Measurements from ENCODE around the gene KIF19.

DNA sequence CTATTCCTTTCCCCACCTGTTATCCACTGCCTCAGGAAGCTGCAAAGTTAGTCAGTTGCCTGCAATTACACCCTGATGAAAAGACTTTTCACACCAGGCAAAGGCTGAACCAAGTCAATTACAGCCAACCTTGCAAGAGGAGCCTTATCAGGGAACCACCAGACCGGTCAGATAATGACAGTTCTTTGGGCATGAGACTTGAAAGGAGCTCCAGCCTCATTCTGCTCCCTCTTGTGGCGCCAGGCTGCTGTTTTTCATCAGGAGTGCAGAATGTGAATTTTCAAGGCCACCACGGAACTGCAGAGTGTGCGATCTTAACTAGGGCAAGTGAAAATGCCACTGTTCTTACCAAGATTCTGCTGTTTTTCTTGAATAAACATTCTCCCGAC is 29.5 kb upstream of the KIF19 start:
- TF ChIP-seq JUNB (IDR thresholded peaks at IDR 0.05) (no peak), TCF12 (IDR thresholded peaks at IDR 0.05; ENCODE audit: low read depth, low read length) (no peak), NRF1 (conservative IDR thresholded peaks at IDR 0.05; ENCODE audit: low read depth, low read length) (no peak)
- TF ChIP-seq, protein P1, sequence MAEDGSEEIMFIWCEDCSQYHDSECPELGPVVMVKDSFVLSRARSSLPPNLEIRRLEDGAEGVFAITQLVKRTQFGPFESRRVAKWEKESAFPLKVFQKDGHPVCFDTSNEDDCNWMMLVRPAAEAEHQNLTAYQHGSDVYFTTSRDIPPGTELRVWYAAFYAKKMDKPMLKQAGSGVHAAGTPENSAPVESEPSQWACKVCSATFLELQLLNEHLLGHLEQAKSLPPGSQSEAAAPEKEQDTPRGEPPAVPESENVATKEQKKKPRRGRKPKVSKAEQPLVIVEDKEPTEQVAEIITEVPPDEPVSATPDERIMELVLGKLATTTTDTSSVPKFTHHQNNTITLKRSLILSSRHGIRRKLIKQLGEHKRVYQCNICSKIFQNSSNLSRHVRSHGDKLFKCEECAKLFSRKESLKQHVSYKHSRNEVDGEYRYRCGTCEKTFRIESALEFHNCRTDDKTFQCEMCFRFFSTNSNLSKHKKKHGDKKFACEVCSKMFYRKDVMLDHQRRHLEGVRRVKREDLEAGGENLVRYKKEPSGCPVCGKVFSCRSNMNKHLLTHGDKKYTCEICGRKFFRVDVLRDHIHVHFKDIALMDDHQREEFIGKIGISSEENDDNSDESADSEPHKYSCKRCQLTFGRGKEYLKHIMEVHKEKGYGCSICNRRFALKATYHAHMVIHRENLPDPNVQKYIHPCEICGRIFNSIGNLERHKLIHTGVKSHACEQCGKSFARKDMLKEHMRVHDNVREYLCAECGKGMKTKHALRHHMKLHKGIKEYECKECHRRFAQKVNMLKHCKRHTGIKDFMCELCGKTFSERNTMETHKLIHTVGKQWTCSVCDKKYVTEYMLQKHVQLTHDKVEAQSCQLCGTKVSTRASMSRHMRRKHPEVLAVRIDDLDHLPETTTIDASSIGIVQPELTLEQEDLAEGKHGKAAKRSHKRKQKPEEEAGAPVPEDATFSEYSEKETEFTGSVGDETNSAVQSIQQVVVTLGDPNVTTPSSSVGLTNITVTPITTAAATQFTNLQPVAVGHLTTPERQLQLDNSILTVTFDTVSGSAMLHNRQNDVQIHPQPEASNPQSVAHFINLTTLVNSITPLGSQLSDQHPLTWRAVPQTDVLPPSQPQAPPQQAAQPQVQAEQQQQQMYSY (CRISPR knock-in tag; IDR thresholded peaks at IDR 0.05): no peak
- TF ChIP-seq, protein P2, sequence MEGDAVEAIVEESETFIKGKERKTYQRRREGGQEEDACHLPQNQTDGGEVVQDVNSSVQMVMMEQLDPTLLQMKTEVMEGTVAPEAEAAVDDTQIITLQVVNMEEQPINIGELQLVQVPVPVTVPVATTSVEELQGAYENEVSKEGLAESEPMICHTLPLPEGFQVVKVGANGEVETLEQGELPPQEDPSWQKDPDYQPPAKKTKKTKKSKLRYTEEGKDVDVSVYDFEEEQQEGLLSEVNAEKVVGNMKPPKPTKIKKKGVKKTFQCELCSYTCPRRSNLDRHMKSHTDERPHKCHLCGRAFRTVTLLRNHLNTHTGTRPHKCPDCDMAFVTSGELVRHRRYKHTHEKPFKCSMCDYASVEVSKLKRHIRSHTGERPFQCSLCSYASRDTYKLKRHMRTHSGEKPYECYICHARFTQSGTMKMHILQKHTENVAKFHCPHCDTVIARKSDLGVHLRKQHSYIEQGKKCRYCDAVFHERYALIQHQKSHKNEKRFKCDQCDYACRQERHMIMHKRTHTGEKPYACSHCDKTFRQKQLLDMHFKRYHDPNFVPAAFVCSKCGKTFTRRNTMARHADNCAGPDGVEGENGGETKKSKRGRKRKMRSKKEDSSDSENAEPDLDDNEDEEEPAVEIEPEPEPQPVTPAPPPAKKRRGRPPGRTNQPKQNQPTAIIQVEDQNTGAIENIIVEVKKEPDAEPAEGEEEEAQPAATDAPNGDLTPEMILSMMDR (IDR thresholded peaks at IDR 0.05 in 2 of 3, conservative IDR thresholded peaks at IDR 0.05 in 1 of 3; ENCODE audit: control insufficient read depth in 2 of 3, extremely low read depth in 1 of 3, insufficient read depth in 1 of 3, low read depth in 3 of 3, low read length in 3 of 3): peak; percentile 43 to 72 (median 56); a peak in 4 of 6 replicates
- TF ChIP-seq, protein P3, sequence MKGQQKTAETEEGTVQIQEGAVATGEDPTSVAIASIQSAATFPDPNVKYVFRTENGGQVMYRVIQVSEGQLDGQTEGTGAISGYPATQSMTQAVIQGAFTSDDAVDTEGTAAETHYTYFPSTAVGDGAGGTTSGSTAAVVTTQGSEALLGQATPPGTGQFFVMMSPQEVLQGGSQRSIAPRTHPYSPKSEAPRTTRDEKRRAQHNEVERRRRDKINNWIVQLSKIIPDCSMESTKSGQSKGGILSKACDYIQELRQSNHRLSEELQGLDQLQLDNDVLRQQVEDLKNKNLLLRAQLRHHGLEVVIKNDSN (IDR thresholded peaks at IDR 0.05; ENCODE audit: borderline replicate concordance, extremely low read length, insufficient read depth, low read depth, low read length): no peak
